Measurements from ENCODE around the gene SESN3.

SESN3 gene

GRCh38 chr11:95134491-95134890 is 96.5 kb downstream of the SESN3 start:
- Histone ChIP-seq H3K4me1 (peaks cover 9% of the 10 kb centered on the region), H3K27me3 (ENCODE audit: control insufficient read depth, insufficient read depth, low read length) (no peaks in the 10 kb centered on the region), H3K4me3 (ENCODE audit: low read depth, low read length) (no peak overlapping the region), H2AFZ (peak overlapping the region; percentile 22), H3K4me2 (ENCODE audit: low read length) (peak overlapping the region; percentile 16), H3K9me3 (ENCODE audit: control insufficient read depth, low read length) (no peaks in the 10 kb centered on the region), H3K36me3 (ENCODE audit: control insufficient read depth, insufficient read depth, low read length) (no peaks in the 10 kb centered on the region), H3K9ac (no peak overlapping the region), H3K27ac (peak overlapping the region; percentile 60), H3K79me2 (no peaks in the 10 kb centered on the region)
- TF ChIP-seq, protein P1, sequence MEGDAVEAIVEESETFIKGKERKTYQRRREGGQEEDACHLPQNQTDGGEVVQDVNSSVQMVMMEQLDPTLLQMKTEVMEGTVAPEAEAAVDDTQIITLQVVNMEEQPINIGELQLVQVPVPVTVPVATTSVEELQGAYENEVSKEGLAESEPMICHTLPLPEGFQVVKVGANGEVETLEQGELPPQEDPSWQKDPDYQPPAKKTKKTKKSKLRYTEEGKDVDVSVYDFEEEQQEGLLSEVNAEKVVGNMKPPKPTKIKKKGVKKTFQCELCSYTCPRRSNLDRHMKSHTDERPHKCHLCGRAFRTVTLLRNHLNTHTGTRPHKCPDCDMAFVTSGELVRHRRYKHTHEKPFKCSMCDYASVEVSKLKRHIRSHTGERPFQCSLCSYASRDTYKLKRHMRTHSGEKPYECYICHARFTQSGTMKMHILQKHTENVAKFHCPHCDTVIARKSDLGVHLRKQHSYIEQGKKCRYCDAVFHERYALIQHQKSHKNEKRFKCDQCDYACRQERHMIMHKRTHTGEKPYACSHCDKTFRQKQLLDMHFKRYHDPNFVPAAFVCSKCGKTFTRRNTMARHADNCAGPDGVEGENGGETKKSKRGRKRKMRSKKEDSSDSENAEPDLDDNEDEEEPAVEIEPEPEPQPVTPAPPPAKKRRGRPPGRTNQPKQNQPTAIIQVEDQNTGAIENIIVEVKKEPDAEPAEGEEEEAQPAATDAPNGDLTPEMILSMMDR (IDR thresholded peaks at IDR 0.05) = no peak

- Histone ChIP-seq H3K27ac (no peak overlapping the region), H3K4me3 (ENCODE audit: low read depth, low read length) (no peak overlapping the region), H3K36me3 (ENCODE audit: control insufficient read depth, insufficient read depth, low read length) (no peaks in the 10 kb centered on the region), H3K27me3 (ENCODE audit: control insufficient read depth, insufficient read depth, low read length) (no peaks in the 10 kb centered on the region), H3K9me3 (ENCODE audit: control insufficient read depth, low read length) (no peaks in the 10 kb centered on the region), H3K4me1 (peaks cover 9% of the 10 kb centered on the region), H3K4me2 (ENCODE audit: low read length) (no peak overlapping the region), H3K9ac (no peak overlapping the region), H2AFZ (no peak overlapping the region), H3K79me2 (no peaks in the 10 kb centered on the region)
- TF ChIP-seq, protein P1 (IDR thresholded peaks at IDR 0.05) = no peak
Measured at GRCh38 chr11:95132956-95133355, 98.0 kb downstream of the SESN3 start.

- H2AFZ ChIP-seq = no peak overlapping the region
- H3K4me2 ChIP-seq (ENCODE audit: low read length) = no peak overlapping the region
- no peak overlapping the region for H3K27ac ChIP-seq
- H3K9ac ChIP-seq = no peak overlapping the region
- no peaks in the 10 kb centered on the region for H3K79me2 ChIP-seq
- no peaks in the 10 kb centered on the region for H3K36me3 ChIP-seq (ENCODE audit: control insufficient read depth, insufficient read depth, low read length)
- H3K27me3 ChIP-seq (ENCODE audit: control insufficient read depth, insufficient read depth, low read length) = no peaks in the 10 kb centered on the region
- H3K4me1 ChIP-seq = no peaks in the 10 kb centered on the region
- no peak overlapping the region for H3K4me3 ChIP-seq (ENCODE audit: low read depth, low read length)
- no peaks in the 10 kb centered on the region for H3K9me3 ChIP-seq (ENCODE audit: control insufficient read depth, low read length)
- TF ChIP-seq, protein P1 (IDR thresholded peaks at IDR 0.05) = no peak
Measured at GRCh38 chr11:95128602-95129001, 102.4 kb downstream of the SESN3 start.

GRCh38 chr11:95123556-95123955 is 107.4 kb downstream of the SESN3 start:
- no peak overlapping the region for H2AFZ ChIP-seq
- H3K4me1 ChIP-seq = peaks cover 2% of the 10 kb centered on the region
- H3K27ac ChIP-seq = no peak overlapping the region
- H3K4me2 ChIP-seq (ENCODE audit: low read length) = no peak overlapping the region
- TF ChIP-seq, protein P1 (IDR thresholded peaks at IDR 0.05) = no peak
- no peak overlapping the region for H3K4me3 ChIP-seq (ENCODE audit: low read depth, low read length)
- peaks cover 15% of the 10 kb centered on the region for H3K79me2 ChIP-seq
- H3K36me3 ChIP-seq (ENCODE audit: control insufficient read depth, insufficient read depth, low read length) = no peaks in the 10 kb centered on the region
- no peak overlapping the region for H3K9ac ChIP-seq
- no peaks in the 10 kb centered on the region for H3K9me3 ChIP-seq (ENCODE audit: control insufficient read depth, low read length)
- H3K27me3 ChIP-seq (ENCODE audit: control insufficient read depth, insufficient read depth, low read length) = no peaks in the 10 kb centered on the region

DNA sequence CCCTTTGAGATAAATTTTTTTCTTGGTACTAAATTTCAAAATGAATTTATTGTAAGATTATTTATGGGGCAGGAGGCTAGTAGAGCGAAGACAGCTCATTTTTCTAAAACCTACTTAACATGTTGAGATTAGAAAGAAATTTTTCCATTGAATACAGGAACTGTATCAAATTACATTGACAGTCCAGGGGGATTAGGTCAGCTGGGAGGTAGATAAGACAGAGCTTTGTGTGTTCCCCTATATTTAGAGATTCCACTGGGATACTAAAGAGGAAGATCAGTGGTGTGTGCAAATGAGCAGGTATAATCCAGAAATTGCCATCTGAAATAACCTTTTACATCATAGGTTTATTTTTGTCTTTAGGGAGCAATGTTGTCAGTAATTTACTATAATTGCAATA is 109.3 kb downstream of the SESN3 start:
- no peak overlapping the region for H2AFZ ChIP-seq
- no peak overlapping the region for H3K27ac ChIP-seq

More for the DNA sequence above, 109.3 kb downstream of the SESN3 start:
- Histone ChIP-seq H3K4me2 (ENCODE audit: low read length) (no peak overlapping the region), H3K9ac (no peak overlapping the region), H3K9me3 (ENCODE audit: control insufficient read depth, low read length) (no peaks in the 10 kb centered on the region), H3K79me2 (peaks cover 26% of the 10 kb centered on the region), H3K4me3 (ENCODE audit: low read depth, low read length) (no peak overlapping the region), H3K36me3 (ENCODE audit: control insufficient read depth, insufficient read depth, low read length) (no peaks in the 10 kb centered on the region), H3K4me1 (peaks cover 2% of the 10 kb centered on the region), H3K27me3 (ENCODE audit: control insufficient read depth, insufficient read depth, low read length) (no peaks in the 10 kb centered on the region)
- TF ChIP-seq, protein P1 (IDR thresholded peaks at IDR 0.05) = no peak

Measured in parathyroid adenoma (tissue), 2 donors.